Hematopoietic multipotent progenitor cell (in vitro differentiated cells): Measurements from ENCODE around the gene CD40LG. TPM values are rescaled to one million over a fixed set of nuclear protein-coding genes. Genes with fewer than 3 reads are reported as not detected.
A peak's percentile ranks its signal among the peaks of the same experiment; 100 is the strongest.

Experiments used
- DNase-seq, 3 donors: peaks; one replicate each; pipeline ENCODE4 v3.0.0-alpha.2; 2011 to 2015; ENCODE audit warnings: low read depth in 2 of 3, low spot score in 2 of 3
- total RNA-seq: library from RNA; depleted of rRNA; stranded (reverse); fragments of >200 nt; gene quantifications from one replicate; pipeline ENCODE4 v1.2.3, GENCODE V29; 2012

Gene CD40LG
- total RNA-seq: 0.54 TPM

GRCh38 chrX:136647677-136648360 is at the start of gene CD40LG:
CD40LG (plus strand) TSS chrX:136648158; CDS start chrX:136648249, 91 bp downstream.
- DNase-seq: peak in 1 of 3 donors; percentile 47

DNA sequence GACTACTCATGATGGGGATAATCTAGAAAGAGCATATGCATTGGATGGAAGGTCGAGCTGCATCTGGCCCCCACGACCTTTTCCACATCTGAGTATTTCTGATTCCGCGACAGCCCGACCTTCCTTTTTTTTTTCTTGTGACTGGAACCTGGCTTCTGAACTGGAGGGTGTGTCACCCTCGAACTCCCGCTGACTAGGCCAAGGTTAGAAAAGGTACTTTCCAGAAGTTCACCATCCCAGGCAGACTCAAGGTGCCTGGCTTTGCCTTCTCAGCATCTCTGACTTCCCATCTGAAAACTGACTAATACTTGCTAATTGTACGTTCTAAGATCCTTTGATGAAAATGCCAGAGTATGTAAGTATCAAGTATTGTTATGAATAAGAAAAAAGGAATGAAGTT is 49.3 kb upstream of the CD40LG start:
- no peak for DNase-seq

DNA sequence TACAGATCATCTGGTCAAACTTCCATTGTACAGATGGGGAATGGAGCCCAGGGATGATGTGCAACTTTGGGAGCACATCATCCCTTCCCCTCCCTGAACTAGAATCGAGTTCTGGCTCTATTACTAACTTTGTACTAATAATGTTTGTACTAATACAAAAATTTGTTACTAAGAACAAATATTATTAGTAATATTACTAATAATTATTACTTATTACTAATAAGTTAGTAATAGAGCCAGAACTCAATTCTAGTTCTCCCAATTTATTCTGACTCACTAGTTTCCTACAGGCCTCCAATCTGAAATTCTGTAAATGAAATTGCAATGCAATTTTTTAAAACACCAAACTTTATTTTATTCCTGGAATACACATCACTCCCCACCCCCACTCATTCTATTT is 47.9 kb upstream of the CD40LG start:
- no peak for DNase-seq

DNA sequence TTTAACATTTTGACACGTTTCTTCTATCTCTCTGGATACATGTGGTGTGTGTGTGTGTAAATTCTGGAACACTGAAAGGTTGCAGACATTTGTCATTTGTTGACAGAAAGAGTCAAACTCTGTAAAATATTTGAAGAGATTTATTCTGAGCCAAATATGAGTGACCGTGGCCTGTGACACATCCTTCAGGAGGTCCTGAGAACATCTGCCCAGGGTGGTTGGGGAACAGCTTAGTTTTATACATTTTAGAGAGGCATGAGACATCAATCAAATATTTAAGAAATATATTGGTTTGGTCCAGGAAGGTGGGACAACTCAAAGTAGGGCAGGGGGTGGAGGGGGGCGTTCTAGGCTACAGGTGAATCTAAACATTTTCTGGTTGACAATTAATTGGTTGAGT is 40.7 kb upstream of the CD40LG start:
- no peak for DNase-seq

- DNase-seq: peak in 2 of 3 donors; percentile 46 to 66
These were observed 39.5 kb upstream of the CD40LG start for GRCh38 chrX:136608295-136608933.

GRCh38 chrX:136616987-136617685 is 30.8 kb upstream of the CD40LG start:
- DNase-seq: no peak

GRCh38 chrX:136619899-136620505 is 28.0 kb upstream of the CD40LG start:
- peak in 1 of 3 donors; percentile 46 for DNase-seq

- no peak for DNase-seq
These were observed 27.2 kb upstream of the CD40LG start for GRCh38 chrX:136620780-136621179.

DNA sequence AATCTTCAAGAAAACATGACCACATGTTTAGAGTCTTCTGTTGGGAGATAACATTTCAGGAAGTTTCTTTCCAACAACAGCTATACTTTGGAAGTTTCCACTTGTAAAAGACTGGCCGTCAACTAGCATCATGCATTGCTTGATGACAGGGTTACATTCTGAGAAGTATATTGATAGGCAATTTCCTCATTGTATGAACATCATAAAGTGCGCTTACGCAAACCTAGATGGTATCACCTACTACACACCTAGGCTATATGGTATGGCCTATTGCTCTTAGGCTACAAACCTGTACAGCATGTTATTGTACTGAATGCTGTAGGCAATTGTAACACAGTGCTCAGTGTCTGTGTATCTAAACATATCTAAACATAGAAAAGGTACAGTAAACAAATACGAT is 25.4 kb upstream of the CD40LG start:
- DNase-seq: no peak

GRCh38 chrX:136623396-136623795 is 24.6 kb upstream of the CD40LG start:
- DNase-seq: peak in 1 of 3 donors; percentile 64

DNA sequence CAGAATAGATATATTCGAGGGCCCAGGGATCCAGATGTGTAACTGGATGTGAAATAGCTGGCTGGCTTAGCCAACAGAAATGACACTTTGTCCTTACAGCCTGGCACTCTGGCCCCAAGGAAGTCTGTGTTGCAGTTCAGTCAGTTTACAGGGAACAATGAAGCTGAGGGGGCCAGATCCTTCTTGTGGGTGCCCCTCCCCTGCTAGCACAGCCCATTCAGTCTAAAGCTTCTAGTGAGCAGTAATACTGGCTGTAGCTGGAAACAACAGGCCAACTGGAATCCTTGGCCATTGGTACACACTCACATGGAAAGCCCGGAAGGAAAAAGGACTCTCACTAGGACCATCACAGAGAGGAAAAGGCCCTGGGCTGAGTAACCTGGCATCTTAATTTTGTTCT is 22.7 kb upstream of the CD40LG start:
- no peak for DNase-seq

DNA sequence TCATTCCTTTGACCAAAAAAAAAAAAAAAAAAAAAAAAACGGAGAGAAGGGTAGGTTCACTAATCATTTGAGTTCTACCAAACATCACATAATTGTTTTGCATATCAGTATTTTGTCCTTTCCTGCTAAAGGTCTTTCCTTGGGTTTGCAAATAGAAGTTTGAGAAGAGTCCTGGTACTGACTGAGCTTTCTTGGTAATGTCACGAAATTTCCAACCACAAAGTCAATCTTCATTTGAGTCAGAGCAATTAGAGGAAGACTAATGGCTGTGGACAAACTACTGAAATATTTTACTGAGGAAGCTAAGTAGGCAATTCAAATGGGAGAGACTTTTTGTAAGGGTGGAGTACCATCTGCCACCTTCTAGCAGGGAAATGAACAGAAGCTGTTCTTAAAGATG is 21.7 kb upstream of the CD40LG start:
- DNase-seq: no peak

DNA sequence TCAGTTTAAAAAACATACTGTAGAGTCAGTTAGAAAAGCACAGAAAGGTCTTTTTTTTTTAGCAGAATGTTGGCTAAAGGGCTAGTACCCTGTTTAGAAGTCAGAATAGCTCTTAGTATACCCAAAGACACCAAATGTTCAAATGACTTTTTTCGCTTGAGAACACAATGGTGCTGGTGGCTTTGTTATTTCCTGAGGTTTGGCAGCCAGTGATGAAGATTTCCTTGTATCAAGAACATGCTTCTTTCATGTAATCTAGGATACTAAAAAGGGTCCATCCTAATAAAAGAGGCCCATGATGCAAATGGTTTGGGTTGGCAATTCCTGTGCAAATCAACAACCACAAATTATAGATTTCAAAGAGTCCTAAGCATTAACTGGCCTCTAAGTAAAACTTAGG is 21.1 kb upstream of the CD40LG start:
- no peak for DNase-seq

- DNase-seq: no peak
These were observed 20.5 kb upstream of the CD40LG start for GRCh38 chrX:136627409-136627808.

- DNase-seq: peak in 1 of 3 donors; percentile 18
These were observed 18.7 kb upstream of the CD40LG start for GRCh38 chrX:136629084-136629750.

DNA sequence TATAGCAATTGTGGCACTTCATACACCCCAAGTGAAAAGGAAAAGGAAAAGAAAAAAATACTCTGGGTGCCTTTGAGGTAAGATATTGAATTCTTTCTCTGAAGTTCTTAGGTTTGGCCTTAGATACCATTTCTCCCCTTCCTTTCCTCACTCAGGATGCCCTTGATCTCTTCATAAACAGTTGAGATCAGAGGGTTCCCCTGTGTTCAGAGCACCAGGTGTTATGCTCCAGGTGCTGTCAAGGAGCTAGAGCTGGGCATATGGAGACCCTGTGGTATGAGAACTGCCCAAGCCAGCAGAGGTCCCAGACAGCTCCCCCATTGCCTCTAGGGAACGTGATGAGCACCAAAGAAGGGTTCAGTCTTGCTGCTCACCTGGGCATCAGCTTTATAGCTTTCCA is 17.1 kb upstream of the CD40LG start:
- DNase-seq: no peak

GRCh38 chrX:136635235-136635634 is 12.7 kb upstream of the CD40LG start:
- DNase-seq: no peak

DNA sequence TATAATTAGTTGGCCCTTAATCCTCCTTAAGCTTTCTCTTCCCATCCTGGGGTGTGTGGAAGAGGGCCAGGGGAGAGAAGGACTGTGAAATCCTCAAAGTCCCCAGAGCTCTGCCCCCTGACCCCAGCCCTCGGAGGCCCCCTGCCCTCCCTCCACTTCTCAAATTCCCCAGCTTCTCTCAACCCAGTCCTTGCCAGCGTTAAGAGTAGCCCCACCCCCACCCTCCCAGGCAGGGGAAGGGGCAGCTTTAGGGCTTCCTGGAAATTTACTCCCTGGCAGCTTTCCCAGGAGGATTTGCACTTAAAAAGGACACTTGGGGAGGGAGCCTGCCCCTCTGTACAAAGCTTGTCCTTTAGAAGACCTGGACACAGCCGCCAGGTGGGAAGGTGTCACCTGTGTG is 11.8 kb upstream of the CD40LG start:
- no peak for DNase-seq

DNA sequence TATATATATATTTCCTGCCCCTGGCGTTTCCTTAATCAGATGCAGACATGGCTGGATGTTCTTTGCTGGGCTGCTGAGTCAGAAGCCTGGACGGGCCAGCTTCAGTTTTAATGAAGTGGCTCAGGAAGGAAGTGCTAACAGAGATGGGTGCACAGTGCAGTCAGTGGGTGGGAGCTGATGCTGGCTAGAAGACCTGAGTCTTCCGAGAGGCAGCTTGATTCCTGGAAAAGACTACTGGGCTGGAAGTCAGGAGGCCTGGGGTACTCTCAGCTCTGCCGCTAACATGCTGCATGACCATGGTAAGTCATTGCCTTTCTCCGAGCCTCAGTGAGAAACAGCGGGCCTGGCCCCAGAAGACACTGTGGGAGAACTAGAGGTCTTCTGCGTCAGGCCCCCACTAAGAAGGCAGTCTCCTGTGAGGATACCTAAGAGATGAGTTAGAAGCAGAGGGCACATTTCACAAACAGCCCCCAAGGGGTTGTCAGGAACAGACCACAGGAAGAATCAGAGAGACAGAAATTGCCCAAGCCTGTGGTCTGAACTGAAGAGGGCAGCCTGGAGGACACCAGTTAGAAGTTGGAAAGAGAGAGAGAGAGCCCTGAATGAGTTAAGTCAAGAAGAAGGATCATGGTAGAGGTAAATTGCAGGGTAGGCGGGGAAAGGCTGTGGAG is 8.3 kb upstream of the CD40LG start:
- DNase-seq: no peak

- peak in 1 of 3 donors; percentile 34 for DNase-seq
These were observed 4.7 kb upstream of the CD40LG start for GRCh38 chrX:136643243-136643642.
